MCF 10A (cell line): Measurements from ENCODE around the gene PTTG1IP. TPM values are rescaled to one million over a fixed set of nuclear protein-coding genes. Genes with fewer than 3 reads are reported as not detected.
A peak's percentile ranks its signal among the peaks of the same experiment; 100 is the strongest.
"Not testable (repeated sequence)": the region's sequence is repeated elsewhere in the genome, so short reads cannot be mapped to it uniquely, and the experiment has no call there.

Source experiments
- BruUV-seq: library from RNA; stranded (reverse); fragments of 400-500 nt; replicated peaks from 2 replicates; lab custom pipeline; 2021; lab: Mats Ljungman, UMichigan
- CTCF ChIA-PET: fragments of 300-600 bp; sonication (Branson Sonifier 250); formaldehyde crosslinking; extraction: SDS; loops from one replicate; lab custom pipeline; 2021; ENCODE audit warnings: antibody characterized with exemption, inconsistent platforms; lab: Yijun Ruan, JAX
- POLR2A ChIA-PET: fragments of 300-600, 350-650 bp; sonication (Branson Sonifier 250); formaldehyde crosslinking; extraction: SDS; loops from one replicate; lab custom pipeline; 2020; ENCODE audit warnings: antibody characterized with exemption, inconsistent platforms; lab: Yijun Ruan, JAX
- DNase-seq: peaks from one replicate; pipeline ENCODE4 v3.0.0-alpha.2; 2018; ENCODE audit not compliant: unreplicated experiment
- H3K27ac Mint-ChIP-seq: one replicate; pipeline ENCODE4 v1.8.0; 2022; ENCODE audit warnings: mild to moderate bottlenecking, low read depth, mixed read lengths; ENCODE audit not compliant: unreplicated experiment
- H3K27me3 Mint-ChIP-seq: one replicate; pipeline ENCODE4 v1.8.0; 2022; ENCODE audit warnings: mixed read lengths; ENCODE audit not compliant: insufficient read depth, unreplicated experiment
- H3K36me3 Mint-ChIP-seq: one replicate; pipeline ENCODE4 v1.8.0; 2022; ENCODE audit warnings: mild to moderate bottlenecking, moderate library complexity, mixed read lengths; ENCODE audit not compliant: insufficient read depth, unreplicated experiment
- H3K4me1 Mint-ChIP-seq: one replicate; pipeline ENCODE4 v1.8.0; 2022; ENCODE audit warnings: mixed read lengths; ENCODE audit not compliant: insufficient read depth, unreplicated experiment
- H3K4me3 Mint-ChIP-seq: one replicate; pipeline ENCODE4 v1.8.0; 2022; ENCODE audit warnings: mild to moderate bottlenecking, moderate library complexity, mixed read lengths; ENCODE audit not compliant: unreplicated experiment
- H3K9me3 Mint-ChIP-seq: one replicate; pipeline ENCODE4 v1.8.0; 2022; ENCODE audit warnings: mixed read lengths; ENCODE audit not compliant: unreplicated experiment
- CTCF ChIP-seq: fragments of 200-600 bp; IDR thresholded peaks from one replicate; pipeline ENCODE4 v1.8.0; 2022; ENCODE audit warnings: antibody characterized with exemption, mild to moderate bottlenecking; ENCODE audit not compliant: unreplicated experiment
- intact Hi-C: fragments of 100-400 bp; cut with micrococcal nuclease; formaldehyde crosslinking; loops from 2 replicates; pipeline ENCODE4 v1.14.1; 2022
- total RNA-seq: library from RNA; stranded (reverse); gene quantifications from 2 replicates; pipeline ENCODE4 v1.2.3, GENCODE V29; 2022

Gene PTTG1IP
- total RNA-seq, 1 experiment from 2014 or later: 338 TPM

DNA sequence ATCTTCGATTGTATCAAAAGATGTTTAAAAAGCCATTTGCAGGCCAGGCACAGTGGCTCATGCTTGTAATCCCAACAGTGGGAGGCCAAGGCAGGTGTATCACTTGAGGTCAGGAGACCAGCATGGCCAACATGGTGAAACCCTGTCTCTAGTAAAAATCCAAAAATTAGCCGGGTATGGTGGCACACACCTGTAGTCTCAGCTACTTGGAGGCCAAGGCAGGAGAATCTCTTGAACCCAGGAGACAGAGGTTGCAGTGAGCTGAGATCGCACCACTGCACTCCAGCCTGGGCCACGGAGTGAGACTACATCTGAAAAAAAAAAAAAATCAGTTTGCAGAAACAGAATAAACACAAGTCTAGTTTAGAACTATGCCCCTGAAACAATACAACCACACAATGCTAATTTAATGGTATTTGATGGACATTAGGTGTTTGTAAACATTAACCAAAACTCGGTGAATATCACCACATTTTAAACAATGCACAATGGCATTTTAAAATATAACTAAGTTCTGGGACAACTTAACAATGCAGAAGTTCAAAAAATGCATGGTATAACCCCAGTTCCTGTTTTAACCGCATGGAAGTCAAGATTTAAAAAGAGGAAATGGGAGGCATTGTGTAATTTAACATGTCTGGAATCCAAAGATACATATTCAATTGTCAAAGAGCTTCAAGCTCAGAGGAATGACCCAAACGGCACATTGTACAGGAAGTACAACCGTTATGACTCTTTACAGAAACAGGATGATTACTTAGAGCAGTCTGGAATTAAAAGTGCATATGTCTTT is 7.1 kb upstream of the PTTG1IP start:
- intact Hi-C loops: no loop called here
- POLR2A ChIA-PET: interaction anchor here (0.7 to 13.5 kb wide), 11 partner anchors 8 to 119 kb away, joined by 3 to 161 read pairs (median 3); partner anchors contain the start of genes PTTG1IP, SUMO3 and UBE2G2
- H3K27me3 Mint-ChIP-seq: no peaks in the 10 kb centered on the region
- TF ChIP-seq CTCF: no peak
- peak; percentile 18 for DNase-seq
- H3K4me1 Mint-ChIP-seq: peaks cover 36% of the 10 kb centered on the region
- no peak overlapping the region for H3K4me3 Mint-ChIP-seq
- no peaks in the 10 kb centered on the region for H3K9me3 Mint-ChIP-seq
- CTCF ChIA-PET: interaction anchor here (0.6 to 4.2 kb wide), 5 partner anchors 13 to 249 kb away, joined by 3 to 31 read pairs (median 3); partner anchors contain the start of gene SLX9
- no TSS peak for BruUV-seq
- H3K36me3 Mint-ChIP-seq: peaks cover 4% of the 10 kb centered on the region
- peak overlapping the region; percentile 98 for H3K27ac Mint-ChIP-seq

DNA sequence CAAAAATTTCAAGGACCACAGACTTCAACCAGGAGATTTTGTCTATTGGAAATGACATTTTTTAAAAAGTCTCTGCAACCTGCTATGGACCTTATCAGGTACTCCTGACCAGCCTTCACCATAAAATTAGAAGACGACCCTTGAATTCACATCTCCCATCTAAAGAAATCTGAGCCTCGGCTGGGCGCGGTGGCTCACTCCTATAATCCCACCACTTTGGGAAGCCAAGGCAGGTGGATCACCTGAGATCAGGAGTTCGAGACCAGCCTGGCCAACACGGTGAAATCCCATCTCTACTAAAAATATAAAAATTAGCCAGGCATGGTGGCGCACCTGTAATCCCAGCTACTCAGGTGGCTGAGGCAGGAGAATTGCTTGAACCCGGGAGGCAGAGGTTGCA is 5.7 kb upstream of the PTTG1IP start:
- H3K4me3 Mint-ChIP-seq, H3K36me3 Mint-ChIP-seq, BruUV-seq, DNase-seq, H3K9me3 Mint-ChIP-seq, H3K27me3 Mint-ChIP-seq, intact Hi-C loops: not testable (repeated sequence)
- ChIA-PET POLR2A (interaction anchor here (1.0 to 13.5 kb wide), 6 partner anchors 9 to 78 kb away, joined by 3 to 161 read pairs (median 11); partner anchors contain the start of gene UBE2G2), CTCF (interaction anchor here (1.4 to 1.7 kb wide), 2 partner anchors 78 to 1090 kb away, joined by 3 to 9 read pairs; partner anchors contain the start of genes RRP1 and UBE2G2)
- Mint-ChIP-seq H3K27ac (peak overlapping the region; percentile 89), H3K4me1 (peaks cover 40% of the 10 kb centered on the region)

GRCh38 chr21:44878053-44878982 is 4.8 kb upstream of the PTTG1IP start:
- POLR2A ChIA-PET: interaction anchor here (0.8 to 13.5 kb wide), 8 partner anchors 9 to 77 kb away, joined by 4 to 161 read pairs (median 5); partner anchors contain the start of genes SLX9 and UBE2G2
- Mint-ChIP-seq H3K4me1 (peaks cover 40% of the 10 kb centered on the region), H3K9me3 (no peaks in the 10 kb centered on the region), H3K36me3 (peaks cover 10% of the 10 kb centered on the region), H3K27ac (peak overlapping the region; percentile 89), H3K4me3 (peak overlapping the region; percentile 54), H3K27me3 (no peaks in the 10 kb centered on the region)
- TF ChIP-seq CTCF: no peak
- CTCF ChIA-PET: interaction anchor here (1.4 to 3.8 kb wide), 4 partner anchors 77 to 1089 kb away, joined by 3 to 36 read pairs (median 6); partner anchors contain the start of genes RRP1 and UBE2G2
- DNase-seq: peak; percentile 81
- TSS peak; percentile 79 for BruUV-seq
- intact Hi-C loops: loop anchor here (1.0 kb wide), 1 partner anchor 33 kb away; no protein-coding TSS in a partner anchor

- H3K27ac Mint-ChIP-seq: no peak overlapping the region
- intact Hi-C loops: no loop called here
Observed at GRCh38 chr21:44876849-44877575, 3.5 kb upstream of the PTTG1IP start.

More at GRCh38 chr21:44876849-44877575, 3.5 kb upstream of the PTTG1IP start:
- no TSS peak for BruUV-seq
- Mint-ChIP-seq H3K36me3 (peaks cover 22% of the 10 kb centered on the region), H3K4me3 (no peak overlapping the region), H3K4me1 (peaks cover 30% of the 10 kb centered on the region), H3K9me3 (no peaks in the 10 kb centered on the region), H3K27me3 (no peaks in the 10 kb centered on the region)
- POLR2A ChIA-PET: interaction anchor here (0.7 to 13.5 kb wide), 7 partner anchors 9 to 76 kb away, joined by 3 to 161 read pairs (median 4); partner anchors contain the start of genes SLX9 and UBE2G2
- no peak for TF ChIP-seq CTCF
- CTCF ChIA-PET: interaction anchor here (0.6 to 3.8 kb wide), 3 partner anchors 50 to 84 kb away, joined by 3 to 36 read pairs (median 3); partner anchors contain the start of gene UBE2G2
- DNase-seq: no peak
